Activated T-cell treated with anti-CD3 and anti-CD28 coated beads, Interleukin-2, amount 50 U/mL, for 48 hours (primary cell): Measurements from ENCODE around the gene MACROD1.

Source experiments
- DNase-seq, 2 experiments: peaks; one replicate each; pipeline ENCODE4 v3.0.0-alpha.2; 2020

Gene MACROD1

GRCh38 chr11:64008283-64008913, 157.5 kb downstream of the MACROD1 start:
- no peak for DNase-seq

GRCh38 chr11:64007629-64008282, 158.2 kb downstream of the MACROD1 start:
- no peak for DNase-seq

GRCh38 chr11:64007160-64007628, 158.7 kb downstream of the MACROD1 start:
- DNase-seq: no peak

GRCh38 chr11:64006398-64006797, 159.5 kb downstream of the MACROD1 start:
- DNase-seq: no peak

- no peak for DNase-seq
These were observed 160.2 kb downstream of the MACROD1 start for GRCh38 chr11:64005691-64006090.

GRCh38 chr11:64004590-64004984, 161.3 kb downstream of the MACROD1 start:
- DNase-seq: no peak

GRCh38 chr11:64003807-64004589, 161.9 kb downstream of the MACROD1 start:
- DNase-seq: no peak

GRCh38 chr11:64001484-64002420, 164.2 kb downstream of the MACROD1 start:
- DNase-seq: no peak

GRCh38 chr11:64000740-64001483, 165.0 kb downstream of the MACROD1 start:
- no peak for DNase-seq

GRCh38 chr11:64000026-64000739, 165.7 kb downstream of the MACROD1 start:
- peak; percentile 81 to 86 for DNase-seq

- DNase-seq: peak; percentile 73 to 79
These were observed 166.4 kb downstream of the MACROD1 start for GRCh38 chr11:63999349-64000025.

GRCh38 chr11:63998558-63999348, 167.2 kb downstream of the MACROD1 start:
- DNase-seq: peak in 1 of 2 experiments; percentile 54

GRCh38 chr11:63997801-63998337, 168.0 kb downstream of the MACROD1 start:
- DNase-seq: no peak

- DNase-seq: no peak
These were observed 168.7 kb downstream of the MACROD1 start for GRCh38 chr11:63997104-63997700.

GRCh38 chr11:63996512-63996911, 169.4 kb downstream of the MACROD1 start:
- DNase-seq: no peak

- no peak for DNase-seq
These were observed 171.9 kb downstream of the MACROD1 start for GRCh38 chr11:63993993-63994392.

GRCh38 chr11:63993100-63993499, 172.8 kb downstream of the MACROD1 start:
- no peak for DNase-seq

- DNase-seq: no peak
These were observed 174.4 kb downstream of the MACROD1 start for GRCh38 chr11:63991558-63991957.

- no peak for DNase-seq
These were observed 178.9 kb downstream of the MACROD1 start for GRCh38 chr11:63986932-63987513.
